ENCODE measurements around the gene ARHGAP40. TPM values are rescaled to one million over a fixed set of nuclear protein-coding genes. Genes with fewer than 3 reads are reported as not detected.
A peak's percentile ranks its signal among the peaks of the same experiment; 100 is the strongest.

ARHGAP40 gene
- total and polyA plus RNA-seq, 2 of the 13 experiments (the other 11 are each of a cell fraction or from before 2014, with no cell fraction given) = 0.75 to 2.1 TPM

DNA sequence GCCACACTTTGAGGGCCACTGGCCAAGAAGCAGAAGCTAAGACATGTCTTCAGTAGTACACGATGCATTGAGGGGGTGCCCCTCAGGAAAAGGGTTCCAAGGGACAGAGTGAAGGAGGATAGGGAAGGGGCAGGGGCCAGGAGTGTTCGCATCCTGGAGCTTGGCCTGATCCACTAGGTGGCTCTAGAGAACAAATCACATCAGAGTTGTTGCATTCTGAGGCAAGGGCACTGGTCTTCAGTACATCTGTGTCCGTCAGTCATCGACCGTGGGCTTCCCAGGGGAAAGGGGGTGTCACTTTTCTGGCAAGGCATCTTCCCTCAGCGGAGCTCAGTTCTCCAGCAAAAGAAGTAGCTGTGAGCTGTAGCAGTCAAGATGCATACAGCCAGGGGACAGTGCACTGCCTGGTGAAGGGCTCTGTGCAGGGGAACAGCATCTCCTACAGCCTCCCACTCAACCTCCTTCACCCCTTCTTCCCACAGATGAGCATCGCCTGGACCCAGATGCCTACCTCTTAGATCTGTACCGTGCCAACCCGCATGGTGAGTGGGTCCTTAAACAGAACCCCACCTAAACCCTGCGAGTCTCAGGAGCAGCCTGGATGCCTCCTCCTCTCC is 47.8 kb downstream of the ARHGAP40 start:
- WGBS (ENCODE audit: low lambda C conversion rate) = 13% methylated on average over 6 of the region's 10 CpGs
- ChIA-PET CTCF (ENCODE audit: low intra/inter-chr PET ratio, low total read pairs) (interaction anchor here (1.2 to 2.3 kb wide), 5 partner anchors 78 to 244 kb away, joined by 3 to 20 read pairs (median 9); no protein-coding TSS in a partner anchor), POLR2A (no interaction called here)
- DNase-seq (ENCODE audit: low spot score) = peak; percentile 59
- no TSS peak for BruUV-seq (replicated peaks)
- Histone ChIP-seq H3K9ac (ENCODE audit: insufficient read depth, low read depth, low read length) (no peak overlapping the region), H2AFZ (ENCODE audit: low read length) (no peak overlapping the region), H3K9me3 (ENCODE audit: low read length) (no peaks in the 10 kb centered on the region), H3K4me1 (ENCODE audit: insufficient read depth, low read length) (peaks cover 29% of the 10 kb centered on the region), H3K36me3 (replicated peaks in 1 of 2; ENCODE audit: control insufficient read depth in 1 of 2, insufficient read depth in 2 of 2, low read length in 2 of 2) (no peaks in the 10 kb centered on the region), H4K20me1 (ENCODE audit: insufficient read depth, low read length) (no peaks in the 10 kb centered on the region), H3K4me3 (replicated peaks in 1 of 3; ENCODE audit: insufficient read depth in 1 of 3, low read depth in 2 of 3, low read length in 3 of 3) (no peak overlapping the region), H3K79me2 (ENCODE audit: insufficient read depth, low read length) (no peaks in the 10 kb centered on the region), H3K27me3 (ENCODE audit: control insufficient read depth in 1 of 2, insufficient read depth in 2 of 2, low read length in 2 of 2) (peaks cover 0 to 19% of the 10 kb centered on the region in 2 experiments; a peak in 3 of 5 replicates), H3K27ac (ENCODE audit: extremely low read length, insufficient read depth, low read length) (no peak overlapping the region), H3K4me2 (ENCODE audit: low read depth, low read length) (no peak overlapping the region)
- in situ Hi-C loops (cut with HindIII; ENCODE audit: extremely low pct_ligation_motif_present, low pct_unique_long_range_greater_than_20kb) (loop anchor here (5.0 to 25.0 kb wide), 3 partner anchors 83 to 388 kb away; no protein-coding TSS in a partner anchor), intact Hi-C loops (cut with micrococcal nuclease; ENCODE audit: unreplicated experiment) (loop anchor here (1.0 to 5.0 kb wide), 4 partner anchors 31 to 398 kb away; no protein-coding TSS in a partner anchor)
- ATAC-seq = peak; percentile 82
- peak; percentile 92 for FAIRE-seq
- TF ChIP-seq, protein P1, sequence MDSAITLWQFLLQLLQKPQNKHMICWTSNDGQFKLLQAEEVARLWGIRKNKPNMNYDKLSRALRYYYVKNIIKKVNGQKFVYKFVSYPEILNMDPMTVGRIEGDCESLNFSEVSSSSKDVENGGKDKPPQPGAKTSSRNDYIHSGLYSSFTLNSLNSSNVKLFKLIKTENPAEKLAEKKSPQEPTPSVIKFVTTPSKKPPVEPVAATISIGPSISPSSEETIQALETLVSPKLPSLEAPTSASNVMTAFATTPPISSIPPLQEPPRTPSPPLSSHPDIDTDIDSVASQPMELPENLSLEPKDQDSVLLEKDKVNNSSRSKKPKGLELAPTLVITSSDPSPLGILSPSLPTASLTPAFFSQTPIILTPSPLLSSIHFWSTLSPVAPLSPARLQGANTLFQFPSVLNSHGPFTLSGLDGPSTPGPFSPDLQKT (CRISPR knock-in tag; IDR thresholded peaks at IDR 0.05; ENCODE audit: borderline replicate concordance) = no peak
- TF ChIP-seq POGZ (CRISPR knock-in tag; IDR thresholded peaks at IDR 0.05) (no peak), REL (CRISPR knock-in tag; conservative IDR thresholded peaks at IDR 0.05) (no peak), ZNF468 (CRISPR knock-in tag; IDR thresholded peaks at IDR 0.05) (no peak), KMT2B (CRISPR knock-in tag; IDR thresholded peaks at IDR 0.05) (no peak), CEBPG (CRISPR knock-in tag; IDR thresholded peaks at IDR 0.05) (peak; percentile 39; the same call in 1 of the 2 replicates), MXD4 (CRISPR knock-in tag; IDR thresholded peaks at IDR 0.05) (peak; percentile 24; the same call in 1 of the 2 replicates), KAT2B (IDR thresholded peaks at IDR 0.05; ENCODE audit: borderline replicate concordance, low read depth, low read length) (no peak), ZNF225 (CRISPR knock-in tag; IDR thresholded peaks at IDR 0.05) (no peak), MYNN (CRISPR knock-in tag; IDR thresholded peaks at IDR 0.05; ENCODE audit: low read depth) (no peak), ZNF256 (CRISPR knock-in tag; conservative IDR thresholded peaks at IDR 0.05) (no peak)
- TF ChIP-seq, protein P2, sequence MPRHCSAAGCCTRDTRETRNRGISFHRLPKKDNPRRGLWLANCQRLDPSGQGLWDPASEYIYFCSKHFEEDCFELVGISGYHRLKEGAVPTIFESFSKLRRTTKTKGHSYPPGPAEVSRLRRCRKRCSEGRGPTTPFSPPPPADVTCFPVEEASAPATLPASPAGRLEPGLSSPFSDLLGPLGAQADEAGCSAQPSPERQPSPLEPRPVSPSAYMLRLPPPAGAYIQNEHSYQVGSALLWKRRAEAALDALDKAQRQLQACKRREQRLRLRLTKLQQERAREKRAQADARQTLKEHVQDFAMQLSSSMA (CRISPR knock-in tag; IDR thresholded peaks at IDR 0.05) = no peak
- TF ChIP-seq, protein P3, sequence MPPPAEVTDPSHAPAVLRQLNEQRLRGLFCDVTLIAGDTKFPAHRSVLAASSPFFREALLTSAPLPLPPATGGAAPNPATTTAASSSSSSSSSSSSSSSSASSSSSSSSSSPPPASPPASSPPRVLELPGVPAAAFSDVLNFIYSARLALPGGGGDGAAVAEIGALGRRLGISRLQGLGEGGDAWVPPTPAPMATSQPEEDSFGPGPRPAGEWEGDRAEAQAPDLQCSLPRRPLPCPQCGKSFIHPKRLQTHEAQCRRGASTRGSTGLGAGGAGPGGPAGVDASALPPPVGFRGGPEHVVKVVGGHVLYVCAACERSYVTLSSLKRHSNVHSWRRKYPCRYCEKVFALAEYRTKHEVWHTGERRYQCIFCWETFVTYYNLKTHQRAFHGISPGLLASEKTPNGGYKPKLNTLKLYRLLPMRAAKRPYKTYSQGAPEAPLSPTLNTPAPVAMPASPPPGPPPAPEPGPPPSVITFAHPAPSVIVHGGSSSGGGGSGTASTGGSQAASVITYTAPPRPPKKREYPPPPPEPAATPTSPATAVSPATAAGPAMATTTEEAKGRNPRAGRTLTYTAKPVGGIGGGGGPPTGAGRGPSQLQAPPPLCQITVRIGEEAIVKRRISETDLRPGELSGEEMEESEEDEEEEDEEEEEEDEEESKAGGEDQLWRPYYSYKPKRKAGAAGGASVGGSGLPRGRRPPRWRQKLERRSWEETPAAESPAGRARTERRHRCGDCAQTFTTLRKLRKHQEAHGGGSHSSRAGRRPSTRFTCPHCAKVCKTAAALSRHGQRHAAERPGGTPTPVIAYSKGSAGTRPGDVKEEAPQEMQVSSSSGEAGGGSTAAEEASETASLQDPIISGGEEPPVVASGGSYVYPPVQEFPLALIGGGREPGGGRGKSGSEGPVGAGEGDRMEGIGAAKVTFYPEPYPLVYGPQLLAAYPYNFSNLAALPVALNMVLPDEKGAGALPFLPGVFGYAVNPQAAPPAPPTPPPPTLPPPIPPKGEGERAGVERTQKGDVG (CRISPR knock-in tag; IDR thresholded peaks at IDR 0.05; ENCODE audit: borderline replicate concordance) = no peak
- TF ChIP-seq, protein P4, sequence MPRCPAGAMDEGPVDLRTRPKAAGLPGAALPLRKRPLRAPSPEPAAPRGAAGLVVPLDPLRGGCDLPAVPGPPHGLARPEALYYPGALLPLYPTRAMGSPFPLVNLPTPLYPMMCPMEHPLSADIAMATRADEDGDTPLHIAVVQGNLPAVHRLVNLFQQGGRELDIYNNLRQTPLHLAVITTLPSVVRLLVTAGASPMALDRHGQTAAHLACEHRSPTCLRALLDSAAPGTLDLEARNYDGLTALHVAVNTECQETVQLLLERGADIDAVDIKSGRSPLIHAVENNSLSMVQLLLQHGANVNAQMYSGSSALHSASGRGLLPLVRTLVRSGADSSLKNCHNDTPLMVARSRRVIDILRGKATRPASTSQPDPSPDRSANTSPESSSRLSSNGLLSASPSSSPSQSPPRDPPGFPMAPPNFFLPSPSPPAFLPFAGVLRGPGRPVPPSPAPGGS (CRISPR knock-in tag; IDR thresholded peaks at IDR 0.05) = no peak
- TF ChIP-seq, protein P5, sequence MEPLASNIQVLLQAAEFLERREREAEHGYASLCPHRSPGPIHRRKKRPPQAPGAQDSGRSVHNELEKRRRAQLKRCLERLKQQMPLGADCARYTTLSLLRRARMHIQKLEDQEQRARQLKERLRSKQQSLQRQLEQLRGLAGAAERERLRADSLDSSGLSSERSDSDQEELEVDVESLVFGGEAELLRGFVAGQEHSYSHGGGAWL (CRISPR knock-in tag; IDR thresholded peaks at IDR 0.05) = 0 out of 2 replicates have a peak, but pooled peaks have one; percentile 26
- TF ChIP-seq, protein P6, sequence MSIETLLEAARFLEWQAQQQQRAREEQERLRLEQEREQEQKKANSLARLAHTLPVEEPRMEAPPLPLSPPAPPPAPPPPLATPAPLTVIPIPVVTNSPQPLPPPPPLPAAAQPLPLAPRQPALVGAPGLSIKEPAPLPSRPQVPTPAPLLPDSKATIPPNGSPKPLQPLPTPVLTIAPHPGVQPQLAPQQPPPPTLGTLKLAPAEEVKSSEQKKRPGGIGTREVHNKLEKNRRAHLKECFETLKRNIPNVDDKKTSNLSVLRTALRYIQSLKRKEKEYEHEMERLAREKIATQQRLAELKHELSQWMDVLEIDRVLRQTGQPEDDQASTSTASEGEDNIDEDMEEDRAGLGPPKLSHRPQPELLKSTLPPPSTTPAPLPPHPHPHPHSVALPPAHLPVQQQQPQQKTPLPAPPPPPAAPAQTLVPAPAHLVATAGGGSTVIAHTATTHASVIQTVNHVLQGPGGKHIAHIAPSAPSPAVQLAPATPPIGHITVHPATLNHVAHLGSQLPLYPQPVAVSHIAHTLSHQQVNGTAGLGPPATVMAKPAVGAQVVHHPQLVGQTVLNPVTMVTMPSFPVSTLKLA (IDR thresholded peaks at IDR 0.05) = no peak
